ENCODE measurements around the gene ACCS. TPM values are rescaled to one million over a fixed set of nuclear protein-coding genes. Genes with fewer than 3 reads are reported as not detected.

ACCS gene
- total RNA-seq, 1 experiment from 2014 or later = 7.5 TPM

DNA sequence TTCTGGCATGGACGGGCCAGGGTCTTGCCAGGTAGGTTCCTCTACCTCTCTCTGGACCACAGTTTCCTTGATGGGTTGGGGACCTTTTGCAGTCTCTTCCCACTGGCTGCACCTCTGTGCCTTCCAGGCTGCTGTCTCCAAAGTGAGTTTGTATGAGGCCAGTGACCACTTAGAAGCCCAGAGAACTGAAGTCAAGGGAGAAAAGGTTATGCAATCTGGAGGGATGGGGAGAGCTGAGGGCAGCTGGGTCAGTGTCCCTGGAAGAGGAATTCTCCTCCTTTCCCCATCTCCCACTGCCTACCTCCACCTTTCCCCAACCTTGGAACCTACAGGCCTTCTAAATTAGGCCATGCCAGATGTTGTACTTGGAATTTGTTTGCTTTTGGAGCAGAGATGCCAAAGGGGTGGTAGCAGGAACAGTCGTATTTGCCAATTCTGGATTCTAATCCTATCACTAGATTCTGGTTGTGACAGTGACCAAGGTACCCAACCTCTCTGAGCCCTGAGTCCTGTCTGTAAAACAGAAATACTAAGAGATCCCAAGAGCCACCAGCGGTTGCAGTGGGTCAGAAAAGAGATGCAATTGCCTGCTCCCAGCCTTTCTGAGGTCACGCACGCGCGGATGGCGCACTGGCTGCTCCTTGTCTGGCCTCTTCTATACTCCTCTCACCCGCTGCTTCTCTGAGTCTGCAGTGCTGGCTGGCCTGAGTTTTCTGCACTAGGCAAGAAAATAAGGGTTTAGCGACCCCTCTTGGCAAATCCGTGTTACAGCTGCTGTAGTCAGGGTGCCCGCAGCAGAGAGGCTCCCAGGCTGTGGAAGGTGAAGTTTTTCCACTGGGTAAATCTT, 29.0 kb upstream of the ACCS start:
- Mint-ChIP-seq H3K4me3 (no peak overlapping the region), H3K4me1 (peaks cover 3 to 10% of the 10 kb centered on the region in 2 experiments; a peak in 3 of 4 replicates)

More for the DNA sequence above, 29.0 kb upstream of the ACCS start:
- H4K8ac ChIP-seq (replicated peaks; ENCODE audit: insufficient read length, low read depth, low read length) = no peak overlapping the region
- no peaks in the 10 kb centered on the region for H4K20me1 ChIP-seq (ENCODE audit: control insufficient read depth, insufficient read depth, insufficient read length)
- H2BK15ac ChIP-seq (ENCODE audit: low read depth, low read length) = no peak overlapping the region
- no peak overlapping the region for H2AFZ ChIP-seq (ENCODE audit: low read length)
- H4K91ac ChIP-seq (ENCODE audit: insufficient read length, low read depth, low read length) = no peak overlapping the region
- peak; percentile 87 for DNase-seq
- no peak overlapping the region for H4K5ac ChIP-seq (ENCODE audit: insufficient read length, low read depth, low read length)
- no peaks in the 10 kb centered on the region for H3K23me2 ChIP-seq (ENCODE audit: insufficient read length, low read depth, low read length, poor library complexity, severe bottlenecking)
- no peak overlapping the region for H3K23ac ChIP-seq (ENCODE audit: insufficient read length, low read depth, low read length)
- H2BK5ac ChIP-seq (ENCODE audit: insufficient read length, low read length) = no peak overlapping the region
- H3K4me1 ChIP-seq (ENCODE audit: insufficient read depth, low read length) = no peaks in the 10 kb centered on the region
- H3K14ac ChIP-seq (ENCODE audit: insufficient read depth, low read length) = no peak overlapping the region
- no peaks in the 10 kb centered on the region for H3K79me1 ChIP-seq (ENCODE audit: insufficient read depth, low read depth, low read length, poor library complexity, severe bottlenecking)
- no peak overlapping the region for H3K4me2 ChIP-seq (ENCODE audit: insufficient read depth, insufficient read length, low read length)
- no peaks in the 10 kb centered on the region for H3K79me2 ChIP-seq (ENCODE audit: insufficient read depth, low read length)
- H3K18ac ChIP-seq (ENCODE audit: insufficient read length, low read depth, low read length) = no peak overlapping the region
- peaks cover 6 to 7% of the 10 kb centered on the region in 2 experiments; a peak in 4 of 5 replicates for H3K9me3 Mint-ChIP-seq
- no peak overlapping the region for H2BK120ac ChIP-seq (ENCODE audit: low read depth, low read length, poor library complexity, severe bottlenecking)
- H3K27me3 Mint-ChIP-seq (ENCODE audit: low read depth) = peaks cover 12% of the 10 kb centered on the region
- H3K4ac ChIP-seq (ENCODE audit: low read depth, low read length) = no peak overlapping the region
- no peak overlapping the region for H2AK5ac ChIP-seq (ENCODE audit: insufficient read length, low read length)
- H3K9me3 ChIP-seq (ENCODE audit: control insufficient read depth, low read depth, low read length) = no peaks in the 10 kb centered on the region
- TF ChIP-seq, protein P1, sequence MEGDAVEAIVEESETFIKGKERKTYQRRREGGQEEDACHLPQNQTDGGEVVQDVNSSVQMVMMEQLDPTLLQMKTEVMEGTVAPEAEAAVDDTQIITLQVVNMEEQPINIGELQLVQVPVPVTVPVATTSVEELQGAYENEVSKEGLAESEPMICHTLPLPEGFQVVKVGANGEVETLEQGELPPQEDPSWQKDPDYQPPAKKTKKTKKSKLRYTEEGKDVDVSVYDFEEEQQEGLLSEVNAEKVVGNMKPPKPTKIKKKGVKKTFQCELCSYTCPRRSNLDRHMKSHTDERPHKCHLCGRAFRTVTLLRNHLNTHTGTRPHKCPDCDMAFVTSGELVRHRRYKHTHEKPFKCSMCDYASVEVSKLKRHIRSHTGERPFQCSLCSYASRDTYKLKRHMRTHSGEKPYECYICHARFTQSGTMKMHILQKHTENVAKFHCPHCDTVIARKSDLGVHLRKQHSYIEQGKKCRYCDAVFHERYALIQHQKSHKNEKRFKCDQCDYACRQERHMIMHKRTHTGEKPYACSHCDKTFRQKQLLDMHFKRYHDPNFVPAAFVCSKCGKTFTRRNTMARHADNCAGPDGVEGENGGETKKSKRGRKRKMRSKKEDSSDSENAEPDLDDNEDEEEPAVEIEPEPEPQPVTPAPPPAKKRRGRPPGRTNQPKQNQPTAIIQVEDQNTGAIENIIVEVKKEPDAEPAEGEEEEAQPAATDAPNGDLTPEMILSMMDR (conservative IDR thresholded peaks at IDR 0.05) = peak; percentile 91
- H3K56ac ChIP-seq (ENCODE audit: insufficient read length, low read depth, low read length) = no peak overlapping the region
- H3K9ac ChIP-seq (ENCODE audit: extremely low read depth, insufficient read length, low read length) = no peak overlapping the region
- no peak overlapping the region for H3K27ac ChIP-seq (ENCODE audit: insufficient read length, low read depth, low read length)
- H3T11ph ChIP-seq (ENCODE audit: low read length) = no peak overlapping the region
- no peak overlapping the region for H2BK12ac ChIP-seq (ENCODE audit: insufficient read length, low read depth, low read length)
- H3K27ac Mint-ChIP-seq = no peak overlapping the region
- H3K27me3 ChIP-seq (ENCODE audit: insufficient read depth, low read length) = no peaks in the 10 kb centered on the region
- no CpG with 5 or more reads among the region's 12 CpGs for WGBS (ENCODE audit: extremely low coverage, insufficient read length, low lambda C conversion rate)
- peaks cover 0 to 3% (median 0%) of the 10 kb centered on the region in 3 experiments; a peak in 1 of 7 replicates for H3K36me3 Mint-ChIP-seq (ENCODE audit: insufficient read depth in 1 of 3, low read depth in 3 of 3)
- H2BK20ac ChIP-seq (ENCODE audit: low read depth, low read length, poor library complexity, severe bottlenecking) = peak overlapping the region; percentile 49

Data from H9 (cell line).